ENCODE measurements around the gene SCD5. TPM values are rescaled to one million over a fixed set of nuclear protein-coding genes. Genes with fewer than 3 reads are reported as not detected.

SCD5 gene
- total RNA-seq, 2 experiments from 2014 or later, result 1.6 to 2.2 TPM

- intact Hi-C loops (cut with micrococcal nuclease), result no loop called here
- no peak overlapping the region for H3K27ac Mint-ChIP-seq
- no peaks in the 10 kb centered on the region for H3K9me3 Mint-ChIP-seq
- TF ChIP-seq, protein P1, sequence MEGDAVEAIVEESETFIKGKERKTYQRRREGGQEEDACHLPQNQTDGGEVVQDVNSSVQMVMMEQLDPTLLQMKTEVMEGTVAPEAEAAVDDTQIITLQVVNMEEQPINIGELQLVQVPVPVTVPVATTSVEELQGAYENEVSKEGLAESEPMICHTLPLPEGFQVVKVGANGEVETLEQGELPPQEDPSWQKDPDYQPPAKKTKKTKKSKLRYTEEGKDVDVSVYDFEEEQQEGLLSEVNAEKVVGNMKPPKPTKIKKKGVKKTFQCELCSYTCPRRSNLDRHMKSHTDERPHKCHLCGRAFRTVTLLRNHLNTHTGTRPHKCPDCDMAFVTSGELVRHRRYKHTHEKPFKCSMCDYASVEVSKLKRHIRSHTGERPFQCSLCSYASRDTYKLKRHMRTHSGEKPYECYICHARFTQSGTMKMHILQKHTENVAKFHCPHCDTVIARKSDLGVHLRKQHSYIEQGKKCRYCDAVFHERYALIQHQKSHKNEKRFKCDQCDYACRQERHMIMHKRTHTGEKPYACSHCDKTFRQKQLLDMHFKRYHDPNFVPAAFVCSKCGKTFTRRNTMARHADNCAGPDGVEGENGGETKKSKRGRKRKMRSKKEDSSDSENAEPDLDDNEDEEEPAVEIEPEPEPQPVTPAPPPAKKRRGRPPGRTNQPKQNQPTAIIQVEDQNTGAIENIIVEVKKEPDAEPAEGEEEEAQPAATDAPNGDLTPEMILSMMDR (IDR thresholded peaks at IDR 0.05), result no peak
- no peaks in the 10 kb centered on the region for H3K4me1 Mint-ChIP-seq (ENCODE audit: low read depth)
- H3K4me3 Mint-ChIP-seq, result no peak overlapping the region
- POLR2A ChIA-PET, result no interaction called here
- no peaks in the 10 kb centered on the region for H3K27me3 Mint-ChIP-seq
- DNase-seq (no peak), ATAC-seq (no peak)
- CTCF ChIA-PET, result interaction anchor here (4.2 kb wide), 1 partner anchor 34 kb away, joined by 11 read pairs; no protein-coding TSS in a partner anchor
- H3K36me3 Mint-ChIP-seq (ENCODE audit: low read depth), result no peaks in the 10 kb centered on the region
These were observed 93.2 kb downstream of the SCD5 start for GRCh38 chr4:82705169-82705927.

GRCh38 chr4:82704156-82704555 is 94.4 kb downstream of the SCD5 start:
- Mint-ChIP-seq H3K4me3 (no peak overlapping the region), H3K27ac (no peak overlapping the region), H3K27me3 (no peaks in the 10 kb centered on the region), H3K9me3 (no peaks in the 10 kb centered on the region), H3K4me1 (ENCODE audit: low read depth) (no peaks in the 10 kb centered on the region), H3K36me3 (ENCODE audit: low read depth) (no peaks in the 10 kb centered on the region)
- CTCF ChIA-PET, result interaction anchor here (4.2 kb wide), 1 partner anchor 35 kb away, joined by 11 read pairs; no protein-coding TSS in a partner anchor
- ATAC-seq (no peak), DNase-seq (no peak)
- TF ChIP-seq, protein P1 (IDR thresholded peaks at IDR 0.05), result no peak
- intact Hi-C loops (cut with micrococcal nuclease), result no loop called here
- POLR2A ChIA-PET, result no interaction called here

- Mint-ChIP-seq H3K36me3 (ENCODE audit: low read depth) (no peaks in the 10 kb centered on the region), H3K4me1 (ENCODE audit: low read depth) (no peaks in the 10 kb centered on the region), H3K27ac (no peak overlapping the region), H3K9me3 (no peaks in the 10 kb centered on the region), H3K4me3 (no peak overlapping the region), H3K27me3 (no peaks in the 10 kb centered on the region)
- ChIA-PET CTCF (no interaction called here), POLR2A (no interaction called here)
- DNase-seq (no peak), ATAC-seq (no peak)
- intact Hi-C loops (cut with micrococcal nuclease), result no loop called here
- TF ChIP-seq, protein P1 (IDR thresholded peaks at IDR 0.05), result no peak
These were observed 100.2 kb downstream of the SCD5 start for GRCh38 chr4:82698412-82698811.

- DNase-seq (no peak), ATAC-seq (no peak)
- Mint-ChIP-seq H3K4me1 (ENCODE audit: low read depth) (no peaks in the 10 kb centered on the region), H3K27me3 (no peaks in the 10 kb centered on the region), H3K4me3 (no peak overlapping the region), H3K36me3 (ENCODE audit: low read depth) (no peaks in the 10 kb centered on the region), H3K27ac (no peak overlapping the region), H3K9me3 (no peaks in the 10 kb centered on the region)
- ChIA-PET POLR2A (no interaction called here), CTCF (interaction anchor here (0.8 kb wide), 1 partner anchor 41 kb away, joined by 3 read pairs; no protein-coding TSS in a partner anchor)
- TF ChIP-seq, protein P1 (IDR thresholded peaks at IDR 0.05), result no peak
- intact Hi-C loops (cut with micrococcal nuclease), result no loop called here
These were observed 101.0 kb downstream of the SCD5 start for GRCh38 chr4:82697561-82697960.

DNA sequence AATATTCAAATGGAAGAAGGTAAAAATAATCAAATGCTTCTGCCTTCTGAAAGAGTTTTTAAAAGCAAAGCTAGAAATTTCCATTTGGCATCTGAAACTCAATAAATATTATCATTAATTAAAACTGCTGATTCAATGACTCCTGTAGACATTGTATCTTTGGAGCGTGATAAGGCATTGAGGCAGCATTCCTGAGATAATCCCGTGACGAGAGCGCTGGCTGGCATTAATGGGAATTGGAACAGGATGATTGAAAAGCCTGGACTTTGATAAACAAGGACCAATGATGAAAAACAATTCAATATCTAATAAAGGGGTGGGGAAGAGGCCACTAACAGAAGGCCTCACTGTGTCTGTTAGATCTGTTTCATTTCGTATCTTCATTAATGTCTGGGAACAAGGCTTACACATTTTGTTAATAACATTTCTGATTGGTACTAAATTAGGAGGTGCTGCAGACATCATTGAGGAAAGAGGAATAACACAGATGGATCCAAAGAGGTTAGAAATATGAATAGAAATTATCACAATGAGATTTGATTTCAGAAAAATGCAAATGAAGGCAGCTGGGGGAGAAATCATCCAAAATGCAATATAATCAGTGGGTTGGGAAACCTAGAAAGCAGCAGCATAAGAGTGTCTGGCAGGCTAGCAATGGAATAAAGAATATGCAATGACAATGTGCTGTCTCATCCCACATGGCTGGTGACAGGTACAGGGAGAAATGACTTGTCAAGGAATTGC is 102.3 kb downstream of the SCD5 start:
- no peaks in the 10 kb centered on the region for H3K27me3 Mint-ChIP-seq
- ChIA-PET POLR2A (no interaction called here), CTCF (interaction anchor here (0.8 kb wide), 1 partner anchor 43 kb away, joined by 3 read pairs; no protein-coding TSS in a partner anchor)
- no peaks in the 10 kb centered on the region for H3K4me1 Mint-ChIP-seq (ENCODE audit: low read depth)
- ATAC-seq (no peak), DNase-seq (no peak)
- H3K4me3 Mint-ChIP-seq, result no peak overlapping the region
- H3K9me3 Mint-ChIP-seq, result no peaks in the 10 kb centered on the region
- TF ChIP-seq, protein P1 (IDR thresholded peaks at IDR 0.05), result no peak
- no peak overlapping the region for H3K27ac Mint-ChIP-seq
- no peaks in the 10 kb centered on the region for H3K36me3 Mint-ChIP-seq (ENCODE audit: low read depth)
- intact Hi-C loops (cut with micrococcal nuclease), result no loop called here

Data from activated CD8-positive, alpha-beta T cell treated with anti-CD3 and anti-CD28 coated beads for 36 hours (primary cell).